Activated CD8-positive, alpha-beta memory T cell treated with anti-CD3 and anti-CD28 coated beads for 24 hours (primary cell): ENCODE data around the gene DIP2A.

Experiments used
- DNase-seq: peaks from one replicate; pipeline ENCODE4 v3.0.0-alpha.2; 2020

The DIP2A gene

GRCh38 chr21:46538262-46538661, 79.6 kb downstream of the DIP2A start:
- DNase-seq = no peak

GRCh38 chr21:46538851-46539666, 80.4 kb downstream of the DIP2A start:
- DNase-seq = peak; percentile 51

- DNase-seq = peak; percentile 54
Measured at GRCh38 chr21:46540087-46540710, 81.5 kb downstream of the DIP2A start.

GRCh38 chr21:46542588-46543124, 84.0 kb downstream of the DIP2A start:
- peak; percentile 53 for DNase-seq

GRCh38 chr21:46543306-46543705, 84.6 kb downstream of the DIP2A start:
- peak; percentile 49 for DNase-seq

GRCh38 chr21:46544003-46544402, 85.3 kb downstream of the DIP2A start:
- no peak for DNase-seq

- no peak for DNase-seq
Measured at GRCh38 chr21:46544824-46545223, 86.1 kb downstream of the DIP2A start.

GRCh38 chr21:46545363-46545762, 86.7 kb downstream of the DIP2A start:
- no peak for DNase-seq

GRCh38 chr21:46545911-46546310, 87.2 kb downstream of the DIP2A start:
- DNase-seq = no peak

- DNase-seq = no peak
Measured at GRCh38 chr21:46546799-46547198, 88.1 kb downstream of the DIP2A start.

- DNase-seq = no peak
Measured at GRCh38 chr21:46549650-46550049, 91.0 kb downstream of the DIP2A start.

- DNase-seq = peak; percentile 70
Measured at GRCh38 chr21:46550116-46550941, 91.6 kb downstream of the DIP2A start.

GRCh38 chr21:46551636-46552241, 93.0 kb downstream of the DIP2A start:
- DNase-seq = peak; percentile 82

- DNase-seq = no peak
Measured at GRCh38 chr21:46552274-46552673, 93.6 kb downstream of the DIP2A start.

- no peak for DNase-seq
Measured at GRCh38 chr21:46552865-46553379, 94.2 kb downstream of the DIP2A start.

- no peak for DNase-seq
Measured at GRCh38 chr21:46553993-46554392, 95.3 kb downstream of the DIP2A start.

- no peak for DNase-seq
Measured at GRCh38 chr21:46554431-46555224, 95.9 kb downstream of the DIP2A start.

GRCh38 chr21:46555225-46555617, 96.5 kb downstream of the DIP2A start:
- DNase-seq = no peak

- DNase-seq = no peak
Measured at GRCh38 chr21:46555678-46556077, 97.0 kb downstream of the DIP2A start.

- DNase-seq = no peak
Measured at GRCh38 chr21:46556802-46557201, 98.1 kb downstream of the DIP2A start.

- DNase-seq = no peak
Measured at GRCh38 chr21:46557469-46557868, 98.8 kb downstream of the DIP2A start.

- no peak for DNase-seq
Measured at GRCh38 chr21:46557919-46558392, 99.3 kb downstream of the DIP2A start.
